Suprapubic skin (tissue), 4 donors: ENCODE measurements around the gene LTBP2.

Experiments used
- CTCF ChIP-seq, 2 donors: fragments of 200-600 bp in 1 of 2; fragments of 450-650 bp in 1 of 2; sonication (generic) in 1 of 2; IDR thresholded peaks; one replicate each; pipeline ENCODE4 v1.5.1; 2016 to 2019; ENCODE audit warnings: antibody characterized with exemption in 2 of 2, mild to moderate bottlenecking in 1 of 2, moderate library complexity in 1 of 2
- POLR2A ChIP-seq, 2 donors: fragments of 450-650 bp; IDR thresholded peaks; one replicate each; pipeline ENCODE4 v1.6.1; 2017; ENCODE audit warnings: antibody characterized with exemption in 2 of 2, mild to moderate bottlenecking in 2 of 2, moderate library complexity in 2 of 2
- POLR2AphosphoS5 ChIP-seq, 3 donors: sonication (generic); formaldehyde crosslinking; IDR thresholded peaks; one replicate each; pipeline ENCODE4 v1.6.1; 2017; ENCODE audit warnings: antibody characterized with exemption in 3 of 3

- TF ChIP-seq CTCF (IDR thresholded peaks at IDR 0.05) (no peak), POLR2A (IDR thresholded peaks at IDR 0.05) (no peak), POLR2AphosphoS5 (IDR thresholded peaks at IDR 0.05) (no peak)
Measured at GRCh38 chr14:74465335-74465734, 146.7 kb downstream of the LTBP2 start.
